Measurements from ENCODE around the gene LIN54. TPM values are rescaled to one million over a fixed set of nuclear protein-coding genes. Genes with fewer than 3 reads are reported as not detected.

The LIN54 gene
- total RNA-seq, 2 donors from 2014 or later, result 9.7 to 13.9 TPM

DNA sequence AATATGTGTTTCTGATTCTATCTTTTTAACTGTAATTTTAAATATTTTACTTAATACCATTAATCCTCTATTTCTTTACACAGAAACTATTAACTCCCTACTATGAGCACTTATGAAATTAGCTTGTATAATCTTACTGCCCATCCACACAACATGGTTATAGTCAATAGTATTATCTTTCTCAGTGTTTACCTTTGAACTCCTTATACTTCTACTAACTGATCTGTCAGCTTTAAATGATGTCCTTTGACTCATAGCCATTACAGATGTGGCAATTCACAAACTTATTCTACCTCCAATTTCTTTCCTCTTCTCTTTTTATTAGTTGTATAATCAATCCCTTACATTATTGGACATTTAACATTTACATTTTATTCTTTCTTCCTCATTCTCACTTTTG lies 125.2 kb downstream of the LIN54 start:
- intact Hi-C loops (cut with DNase I), result no loop called here
- Histone ChIP-seq H3K36me3 (no peaks in the 10 kb centered on the region), H3K4me1 (replicated peaks) (no peaks in the 10 kb centered on the region), H3K27me3 (replicated peaks; ENCODE audit: insufficient read depth) (no peaks in the 10 kb centered on the region), H3K27ac (no peak overlapping the region), H3K9me3 (no peaks in the 10 kb centered on the region), H3K4me3 (no peak overlapping the region)
- DNase-seq (ENCODE audit: low spot score), result no peak
- TF ChIP-seq POLR2A (IDR thresholded peaks at IDR 0.05) (no peak), POLR2AphosphoS5 (IDR thresholded peaks at IDR 0.05) (no peak)
- TF ChIP-seq, protein P1, sequence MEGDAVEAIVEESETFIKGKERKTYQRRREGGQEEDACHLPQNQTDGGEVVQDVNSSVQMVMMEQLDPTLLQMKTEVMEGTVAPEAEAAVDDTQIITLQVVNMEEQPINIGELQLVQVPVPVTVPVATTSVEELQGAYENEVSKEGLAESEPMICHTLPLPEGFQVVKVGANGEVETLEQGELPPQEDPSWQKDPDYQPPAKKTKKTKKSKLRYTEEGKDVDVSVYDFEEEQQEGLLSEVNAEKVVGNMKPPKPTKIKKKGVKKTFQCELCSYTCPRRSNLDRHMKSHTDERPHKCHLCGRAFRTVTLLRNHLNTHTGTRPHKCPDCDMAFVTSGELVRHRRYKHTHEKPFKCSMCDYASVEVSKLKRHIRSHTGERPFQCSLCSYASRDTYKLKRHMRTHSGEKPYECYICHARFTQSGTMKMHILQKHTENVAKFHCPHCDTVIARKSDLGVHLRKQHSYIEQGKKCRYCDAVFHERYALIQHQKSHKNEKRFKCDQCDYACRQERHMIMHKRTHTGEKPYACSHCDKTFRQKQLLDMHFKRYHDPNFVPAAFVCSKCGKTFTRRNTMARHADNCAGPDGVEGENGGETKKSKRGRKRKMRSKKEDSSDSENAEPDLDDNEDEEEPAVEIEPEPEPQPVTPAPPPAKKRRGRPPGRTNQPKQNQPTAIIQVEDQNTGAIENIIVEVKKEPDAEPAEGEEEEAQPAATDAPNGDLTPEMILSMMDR (IDR thresholded peaks at IDR 0.05), result no peak

Small RNA genes within 50 kb of the gene (small RNA-seq; reads per million reads assigned to genes)
- gene RF00019 (0 reads per million in 2 donors), gene RNU6-615P (0 reads per million in 2 donors)

Other genes starting within 250 kb of the LIN54 start
- 100 to 1,000 TPM in 1 of 2 donors, 10 to 100 TPM in 1; 24.0 to 122 TPM for gene SCD5, start 212.0 kb downstream of the LIN54 start, total RNA-seq
- 100 to 1,000 TPM; 191 to 196 TPM for gene SEC31A, start 119.7 kb downstream of the LIN54 start, total RNA-seq
- gene THAP9, start 110.1 kb downstream of the LIN54 start, total RNA-seq, result 1 to 10 TPM; 7.6 to 8.6 TPM
- gene COPS4, start 24.4 kb upstream of the LIN54 start, total RNA-seq, result 10 to 100 TPM; 50.5 to 56.9 TPM
- gene PLAC8, start 103.9 kb upstream of the LIN54 start, total RNA-seq, result 1 to 10 TPM; 2.6 to 3.9 TPM